CMK (cell line): Measurements from ENCODE around the gene ASTN2.

ENCODE experiments used
- DNase-seq: peaks from one replicate; pipeline ENCODE4 v3.0.0-alpha.2; 2010; ENCODE audit warnings: low read depth

The ASTN2 gene

DNA sequence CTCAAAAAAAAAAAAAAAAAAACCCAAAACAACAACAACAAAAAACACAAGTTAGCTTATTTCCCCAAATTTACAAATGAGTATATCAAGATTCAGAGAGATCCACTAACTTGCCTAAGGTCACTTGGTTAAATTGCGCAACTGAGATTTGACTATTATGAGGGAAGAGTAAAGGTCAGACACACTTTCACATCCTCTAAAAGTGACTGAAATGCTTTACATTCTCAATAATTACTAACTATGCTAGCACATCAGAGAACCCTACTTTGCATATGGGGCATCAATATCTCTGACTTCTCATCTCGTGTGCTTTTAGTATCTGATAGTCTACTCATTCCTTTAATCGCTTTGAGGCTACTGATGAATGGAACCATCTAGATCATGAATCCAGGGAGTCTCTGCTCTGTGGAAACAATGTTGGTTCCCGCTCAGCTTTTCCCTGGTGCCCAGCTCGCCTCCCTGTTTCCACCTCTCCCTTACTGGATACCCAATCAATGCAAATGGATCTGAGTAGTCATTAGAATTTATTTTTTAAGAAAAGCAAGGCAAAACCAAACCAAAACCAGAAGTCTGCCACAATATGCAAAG, 909.9 kb downstream of the ASTN2 start:
- no peak for DNase-seq

DNA sequence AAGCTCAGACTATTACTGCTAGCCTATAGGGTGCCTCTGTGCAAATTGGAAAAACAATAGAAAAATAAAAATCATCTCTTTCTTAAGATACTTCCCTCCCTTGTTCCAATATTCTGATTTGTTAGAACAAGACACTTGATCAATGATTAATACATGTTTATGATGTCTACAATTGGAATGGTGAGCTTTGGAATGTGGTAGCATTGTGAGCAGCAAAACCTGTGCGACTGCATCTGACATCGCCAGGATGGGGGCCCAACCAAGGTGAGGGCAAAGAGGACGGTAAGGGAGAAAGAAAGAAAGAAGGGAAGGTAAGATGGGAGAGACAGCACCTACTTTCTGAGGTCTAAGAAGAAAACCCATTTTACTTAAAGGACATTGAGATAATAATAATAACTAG, 910.8 kb downstream of the ASTN2 start:
- DNase-seq: no peak

DNA sequence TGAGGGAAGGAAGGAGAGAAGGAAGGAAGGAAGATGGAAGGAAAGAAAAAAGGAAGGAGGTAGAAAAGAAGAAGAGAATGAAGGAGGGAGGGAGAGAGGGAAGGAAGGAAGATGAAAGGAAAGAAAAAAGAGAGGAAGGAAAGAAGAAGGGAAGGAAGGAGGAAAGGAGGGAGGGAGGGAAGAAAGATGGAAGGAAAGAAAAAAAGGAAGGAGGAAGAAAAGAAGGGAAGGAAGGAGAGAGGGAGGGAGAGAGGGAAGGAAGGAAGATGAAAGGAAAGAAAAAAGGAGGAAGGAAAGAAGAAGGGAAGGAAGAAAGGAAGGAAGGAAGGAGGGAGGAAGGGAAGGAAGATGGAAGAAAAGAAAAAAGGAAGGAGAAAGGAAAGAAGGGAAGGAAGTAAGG, 912.1 kb downstream of the ASTN2 start:
- no peak for DNase-seq

DNA sequence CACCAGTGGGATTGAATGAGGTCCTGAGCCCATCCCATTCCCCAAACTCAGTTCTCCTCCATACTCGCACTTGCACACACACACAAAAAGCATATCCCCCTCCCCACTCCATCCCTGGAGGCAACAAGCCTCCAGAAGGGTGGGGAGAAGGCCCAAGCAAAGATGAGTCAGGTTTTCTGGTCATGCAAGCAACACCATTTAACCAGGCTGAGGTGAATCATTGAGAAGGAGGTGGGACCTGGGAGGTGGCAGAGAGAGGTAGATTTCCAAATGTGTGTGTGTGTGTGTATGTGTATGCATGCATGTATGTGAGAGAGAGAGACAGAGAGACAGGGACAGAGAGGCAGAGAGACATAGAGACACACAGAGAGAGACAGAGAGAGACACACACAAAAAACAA, 913.0 kb downstream of the ASTN2 start:
- DNase-seq: no peak

DNA sequence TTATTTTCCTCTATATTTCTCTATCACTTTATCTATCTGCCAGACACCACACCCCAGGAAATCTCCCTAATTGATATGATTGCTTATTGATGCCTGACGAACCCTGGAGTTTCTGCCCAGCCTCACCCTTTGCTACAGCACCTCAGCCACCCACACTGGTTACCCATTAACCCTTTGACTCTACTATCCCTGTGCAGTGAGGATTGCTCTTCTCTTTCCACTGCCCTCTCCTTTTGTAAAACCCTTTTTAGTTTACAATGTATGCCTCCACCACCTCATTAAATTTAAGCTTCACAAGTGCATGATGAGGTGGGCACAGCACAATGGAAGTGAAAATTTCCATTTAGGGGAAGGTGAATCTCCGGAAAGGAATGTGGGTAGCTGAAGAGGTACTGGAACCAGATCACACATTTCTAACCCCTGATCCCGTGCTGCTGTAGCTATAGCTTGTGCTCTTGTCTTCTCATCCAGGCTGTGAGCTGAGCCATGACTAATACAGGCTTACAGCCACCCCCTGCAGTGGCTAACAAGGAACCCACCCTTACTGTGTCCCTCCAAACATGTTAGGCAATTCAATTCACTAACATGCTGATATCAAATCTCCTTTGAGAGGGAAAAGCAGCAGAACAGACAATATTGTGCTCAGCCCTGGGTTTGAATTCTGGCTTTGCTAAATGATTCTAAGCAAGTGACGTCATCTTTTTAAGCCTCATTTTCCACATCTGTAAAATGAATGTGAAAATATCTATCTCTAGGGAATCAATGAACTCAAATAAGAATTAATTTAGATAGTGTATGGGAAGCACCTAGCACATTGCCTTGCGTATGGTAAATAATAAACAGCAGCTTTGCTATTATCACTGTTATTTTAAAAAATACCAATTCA, 914.6 kb downstream of the ASTN2 start:
- DNase-seq: no peak

DNA sequence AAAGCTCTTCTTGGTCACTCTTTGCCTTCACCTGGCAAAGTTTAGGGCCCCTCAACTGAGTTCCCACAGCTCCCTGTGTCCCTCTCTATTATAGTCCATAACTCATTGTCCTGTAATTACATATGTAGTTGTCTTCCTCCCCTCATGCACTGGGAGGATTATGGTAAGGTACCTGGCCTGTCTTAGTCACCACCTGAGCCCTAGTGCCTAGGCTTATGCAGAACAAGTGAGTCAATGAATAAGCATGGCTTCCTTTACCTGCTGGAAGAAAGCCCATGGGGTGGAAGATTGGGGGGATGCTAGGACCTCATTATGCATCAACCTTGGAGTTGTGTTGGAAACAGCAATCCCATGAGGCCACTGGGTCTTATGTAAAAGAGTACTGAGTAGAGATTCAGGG, 915.4 kb downstream of the ASTN2 start:
- no peak for DNase-seq

DNA sequence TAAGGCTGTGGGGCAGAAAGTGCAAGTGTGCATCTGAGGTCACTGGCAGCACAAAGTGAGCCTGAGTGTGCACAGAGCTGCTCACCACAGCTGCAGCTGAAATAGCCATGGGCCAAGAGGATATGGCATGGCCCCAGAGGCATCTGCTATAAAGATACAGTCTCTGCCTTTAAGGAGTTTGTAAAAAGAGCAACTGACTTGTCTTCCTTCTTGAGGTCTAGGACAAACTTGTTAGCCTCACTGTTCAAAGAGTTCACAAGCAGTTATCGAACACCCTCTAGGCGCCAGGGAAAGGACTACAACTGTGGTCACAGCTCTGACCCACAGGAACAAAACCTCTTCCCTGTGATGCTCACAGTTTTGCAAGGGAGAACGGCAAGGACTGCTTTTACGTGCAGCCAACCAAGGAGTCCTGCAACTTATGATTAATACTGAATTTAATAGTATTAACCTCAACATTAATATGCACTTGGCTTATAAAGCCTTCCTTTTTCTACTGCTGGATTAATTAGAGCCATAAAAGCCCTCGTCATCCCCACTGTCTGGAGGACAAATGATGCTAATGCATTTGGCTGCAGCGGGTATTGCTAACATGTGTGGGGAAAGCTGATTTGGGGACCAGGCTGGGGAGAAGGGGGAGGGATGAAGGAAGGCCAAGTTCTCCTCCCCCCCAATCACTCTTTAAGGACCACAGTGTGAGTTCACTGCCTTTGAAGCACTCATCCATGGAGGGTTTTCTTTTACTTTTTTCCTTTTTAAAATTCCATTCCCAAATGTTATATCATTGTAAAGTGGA, 917.6 kb downstream of the ASTN2 start:
- DNase-seq: no peak

DNA sequence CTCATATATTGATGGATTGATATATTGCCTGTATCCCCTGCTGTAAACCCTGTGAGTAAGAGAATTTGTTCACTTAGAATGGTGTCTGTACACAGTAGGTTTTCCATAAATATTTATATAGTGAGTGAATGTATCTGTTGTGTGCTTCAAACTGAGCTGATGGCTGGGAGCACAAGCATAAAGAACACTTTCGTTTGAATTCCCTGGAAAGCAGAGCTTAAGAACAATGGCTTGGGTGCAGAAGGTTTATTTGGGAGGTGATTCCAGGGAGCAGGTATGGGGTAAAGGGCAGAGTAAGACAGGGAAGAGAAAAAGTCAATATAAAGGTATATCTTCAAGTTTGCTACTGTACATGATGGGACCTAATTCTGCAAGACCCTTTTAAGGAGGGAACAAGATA, 918.7 kb downstream of the ASTN2 start:
- DNase-seq: no peak

DNA sequence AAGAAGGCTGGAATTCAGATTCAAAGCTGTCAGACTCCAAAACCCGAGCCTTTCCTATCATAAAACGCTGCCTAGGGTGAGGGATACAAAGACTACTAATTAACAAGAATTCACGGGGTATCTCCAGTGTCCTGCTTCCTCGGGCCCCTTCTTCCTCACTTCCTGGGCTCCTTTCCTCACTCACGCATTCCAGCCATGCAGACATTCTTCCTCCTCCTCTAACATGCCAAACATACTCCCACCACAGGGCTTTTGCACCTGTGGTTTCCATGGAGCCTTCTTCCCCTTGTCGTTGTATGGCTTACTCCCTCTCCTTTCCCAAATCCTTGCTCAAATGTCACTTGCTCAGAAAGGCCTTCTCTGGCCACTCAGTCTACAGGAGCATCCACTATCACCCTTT, 919.1 kb downstream of the ASTN2 start:
- DNase-seq: no peak

DNA sequence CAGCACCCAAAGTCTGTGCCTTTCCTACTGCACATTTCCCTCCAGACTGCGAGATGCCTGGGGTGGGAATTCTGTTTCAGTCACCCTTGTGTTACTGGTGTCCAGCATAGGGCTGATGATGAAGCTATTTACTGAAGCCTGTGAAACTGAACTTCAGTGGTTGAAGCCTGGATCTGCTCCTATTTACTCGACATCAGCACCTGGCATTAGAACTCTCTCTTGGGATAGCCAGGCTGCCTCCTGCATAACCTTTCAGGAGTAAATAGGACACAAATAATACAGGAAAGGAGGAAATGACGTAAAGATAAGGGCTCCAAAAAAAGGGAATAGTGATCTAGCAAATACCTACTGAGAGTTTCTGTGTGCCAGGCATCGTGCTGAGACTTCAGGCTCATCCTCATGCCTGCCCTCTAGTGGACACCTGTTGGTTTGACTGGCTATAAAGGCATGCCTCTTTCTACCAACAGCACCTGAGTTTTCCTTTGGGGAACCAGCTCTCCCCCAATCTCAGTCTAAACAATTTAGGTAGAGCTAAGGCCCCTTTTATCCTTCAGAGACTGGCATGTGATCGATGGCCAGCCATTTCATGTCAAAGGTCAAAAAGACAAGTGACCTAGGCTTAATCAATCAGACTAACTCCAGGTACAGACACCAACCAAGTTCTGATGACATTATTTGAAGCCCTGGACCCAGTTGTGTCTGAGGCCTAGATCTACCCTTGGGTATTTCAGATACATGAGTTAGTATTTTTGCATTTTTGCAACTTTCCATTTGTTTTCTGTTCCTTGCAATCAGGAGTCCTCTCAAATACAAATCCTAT, 919.8 kb downstream of the ASTN2 start:
- no peak for DNase-seq

DNA sequence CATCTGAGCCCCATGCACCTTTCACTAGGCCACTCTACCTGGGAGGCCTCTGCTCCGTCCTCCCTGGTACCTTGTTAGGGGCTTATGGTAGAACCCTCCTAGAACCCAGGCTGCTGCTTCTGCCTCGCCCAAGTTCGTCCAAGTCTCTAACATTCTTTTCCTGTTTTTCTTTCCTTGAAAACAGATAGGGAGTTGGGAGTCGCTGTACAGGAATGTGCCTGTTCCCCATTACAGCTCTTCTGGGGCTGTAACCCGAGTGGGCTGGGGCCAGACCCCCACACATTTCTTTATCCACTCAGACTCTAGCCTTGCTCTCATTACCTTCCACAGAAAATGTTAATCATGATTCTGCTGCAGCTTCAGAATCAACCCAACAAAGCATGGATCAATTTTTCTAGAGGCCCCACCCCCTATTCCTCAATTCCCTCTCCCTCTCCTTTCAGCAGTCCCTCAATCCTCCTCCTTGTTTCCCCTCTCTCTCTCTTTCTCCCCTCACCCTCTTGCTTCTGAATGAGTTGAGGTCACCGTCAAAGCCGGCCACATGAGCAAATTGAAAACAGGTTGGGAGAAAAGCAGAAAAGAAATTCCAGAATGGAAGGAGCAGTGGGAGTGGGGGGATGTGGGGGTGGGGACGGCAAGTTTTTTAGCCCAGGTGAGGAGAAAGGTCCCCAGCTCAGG, 921.5 kb downstream of the ASTN2 start:
- DNase-seq: no peak

DNA sequence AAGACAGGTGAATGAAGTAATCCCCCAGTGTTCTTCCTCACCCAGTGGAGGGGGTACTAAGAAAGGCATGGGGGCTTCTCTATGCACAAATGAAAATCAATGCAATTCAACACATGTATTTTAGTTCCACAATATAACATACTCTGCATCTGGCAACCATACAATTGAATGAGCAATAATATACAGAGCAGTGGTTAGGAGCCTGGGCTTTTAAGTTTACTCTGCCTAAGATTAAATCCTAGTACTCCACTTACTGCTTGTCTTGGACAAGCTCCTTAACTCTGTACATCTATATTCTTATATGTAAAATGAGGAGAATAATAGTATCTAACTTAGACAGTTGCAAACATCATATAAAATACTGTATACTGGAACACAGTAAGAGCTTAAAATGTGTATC, 923.2 kb downstream of the ASTN2 start:
- no peak for DNase-seq

DNA sequence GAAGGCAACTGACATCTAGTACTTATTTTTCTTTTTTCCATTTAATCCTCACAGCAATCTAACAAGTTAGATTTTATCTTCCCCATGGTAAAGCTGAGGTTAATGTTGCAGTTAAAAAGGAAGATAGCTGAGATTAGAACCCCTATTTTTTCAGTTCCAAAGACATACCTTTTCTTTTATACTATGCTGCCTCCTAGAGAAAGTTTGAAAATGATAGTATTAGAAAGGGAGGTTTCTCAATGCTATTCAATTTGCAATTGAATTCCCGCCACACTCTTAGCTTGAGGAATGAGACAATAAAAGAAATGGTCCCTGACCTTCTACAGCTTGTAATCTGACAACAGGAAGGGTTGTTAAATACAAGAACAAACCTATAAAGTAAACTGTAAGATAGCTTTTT, 923.6 kb downstream of the ASTN2 start:
- no peak for DNase-seq

DNA sequence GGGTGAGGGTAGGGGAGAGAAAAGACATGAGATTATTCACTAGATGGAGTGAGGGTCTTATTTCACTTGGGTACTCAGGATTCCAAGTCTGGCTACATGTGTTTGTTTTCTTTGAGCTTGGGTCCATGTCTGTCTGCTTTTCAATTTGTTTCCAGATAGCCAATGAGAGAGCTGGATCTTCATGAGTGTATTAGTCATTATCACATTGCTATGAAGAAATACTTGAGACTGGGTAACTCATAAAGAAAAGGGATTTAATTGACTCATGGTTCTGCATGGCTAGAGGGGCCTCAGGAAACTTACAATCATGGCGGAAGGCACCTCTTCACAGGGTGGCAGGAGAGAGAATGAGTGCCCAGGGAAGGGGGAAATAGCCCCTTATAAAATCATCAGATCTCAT, 924.5 kb downstream of the ASTN2 start:
- DNase-seq: no peak

DNA sequence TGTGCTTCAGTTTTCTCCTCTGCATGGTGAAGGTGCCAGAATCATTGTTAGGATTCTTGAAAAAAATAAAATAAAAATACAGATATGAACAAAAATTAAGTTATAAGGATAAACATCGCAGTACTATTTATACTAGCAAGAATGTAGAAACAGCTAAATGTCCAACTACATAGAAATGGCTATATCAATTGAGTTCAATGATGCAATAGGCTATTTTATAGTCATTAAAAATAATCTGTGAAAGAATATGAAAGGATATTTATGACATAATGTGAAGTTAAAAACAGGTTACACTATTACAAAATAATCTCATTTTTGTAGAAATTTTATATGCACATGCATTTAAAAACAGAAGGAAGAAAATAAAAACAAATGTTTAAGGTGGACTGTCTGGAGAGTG, 926.5 kb downstream of the ASTN2 start:
- DNase-seq: no peak

DNA sequence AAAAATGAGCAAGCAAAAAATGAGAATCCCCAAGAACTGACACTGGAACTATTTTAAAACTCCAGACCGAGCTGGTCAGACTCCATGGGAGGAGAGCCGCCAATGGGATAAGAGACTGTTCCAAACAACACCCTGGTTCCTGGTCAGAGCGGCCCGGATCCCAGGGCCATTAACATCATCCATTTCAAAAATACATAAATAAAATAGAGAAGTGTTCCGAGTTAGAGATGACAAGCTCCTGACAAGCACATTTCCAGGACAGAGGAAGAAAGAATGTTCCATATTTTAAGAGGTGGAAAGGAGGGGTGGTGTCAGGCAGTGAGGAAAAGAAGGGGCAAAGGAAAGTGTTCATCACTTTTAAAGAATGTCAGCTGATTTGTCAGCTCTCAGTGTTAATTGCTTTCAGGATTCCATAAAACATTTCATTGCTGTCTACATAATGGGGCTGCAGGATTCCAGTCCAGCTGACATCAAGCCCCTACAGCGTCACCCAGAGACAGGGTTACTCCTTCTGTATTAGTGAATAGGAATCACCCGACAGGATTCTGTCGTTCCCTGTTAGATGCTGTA, 930.3 kb downstream of the ASTN2 start:
- DNase-seq: no peak

DNA sequence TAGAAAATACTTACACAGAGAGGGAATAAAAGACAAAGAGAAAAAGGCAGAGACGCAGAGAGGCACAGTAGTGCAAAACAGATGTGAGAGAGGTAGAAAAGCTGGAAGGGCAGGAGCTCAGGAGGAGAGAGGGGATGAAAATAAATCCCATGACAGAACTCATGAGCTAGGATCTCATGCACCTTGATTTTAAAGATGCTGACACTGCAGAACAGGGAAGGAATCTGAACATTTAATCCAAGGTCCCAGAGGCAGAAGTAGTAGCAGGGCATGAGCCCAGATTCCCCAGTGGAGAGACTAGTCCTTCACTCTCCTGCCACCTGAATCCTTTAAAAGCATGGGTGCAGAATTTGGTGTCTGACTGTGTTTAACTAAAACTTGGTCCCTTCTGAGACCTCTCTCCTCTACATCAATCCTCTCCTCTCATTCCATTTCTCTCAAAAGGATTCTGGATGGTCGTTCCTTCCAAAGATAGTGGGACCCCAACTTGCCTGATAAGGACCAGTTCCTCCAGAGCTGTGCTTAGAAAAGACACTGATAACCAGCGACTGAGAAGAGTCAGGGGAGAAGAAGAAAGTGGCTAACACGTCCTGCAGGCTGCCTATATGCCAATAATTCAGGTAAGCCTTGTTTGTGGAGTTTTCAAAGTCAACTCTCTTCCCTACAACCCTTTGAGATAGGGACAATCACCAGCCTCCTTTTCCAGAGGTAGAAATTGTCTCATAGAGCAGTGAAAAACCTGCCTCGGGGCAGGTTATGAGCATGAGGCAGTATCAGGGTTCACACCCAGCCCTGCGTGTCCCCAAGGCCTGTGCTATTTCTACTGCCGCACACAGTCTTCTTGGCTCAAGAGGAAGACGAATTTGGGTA, 931.0 kb downstream of the ASTN2 start:
- DNase-seq: no peak

DNA sequence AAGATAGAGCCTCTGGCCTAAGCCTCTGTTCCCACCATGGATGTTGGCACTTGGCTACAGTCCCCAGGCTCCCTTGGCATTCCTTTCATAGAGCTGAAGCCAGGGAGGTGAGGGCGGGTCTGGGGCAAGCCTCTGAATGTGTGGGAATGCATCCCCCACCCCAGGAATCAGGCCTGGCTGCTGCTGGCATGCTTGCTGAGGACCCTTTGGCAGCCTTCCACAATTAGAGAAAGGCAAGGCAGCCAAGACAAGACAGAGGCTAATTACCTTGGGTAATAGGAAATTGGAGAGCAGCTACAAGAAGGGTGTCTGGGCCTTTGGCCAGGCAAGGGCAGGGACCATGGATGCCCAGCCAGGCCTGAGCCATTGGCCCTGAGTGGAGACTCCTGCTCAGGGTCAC, 932.1 kb downstream of the ASTN2 start:
- DNase-seq: no peak

DNA sequence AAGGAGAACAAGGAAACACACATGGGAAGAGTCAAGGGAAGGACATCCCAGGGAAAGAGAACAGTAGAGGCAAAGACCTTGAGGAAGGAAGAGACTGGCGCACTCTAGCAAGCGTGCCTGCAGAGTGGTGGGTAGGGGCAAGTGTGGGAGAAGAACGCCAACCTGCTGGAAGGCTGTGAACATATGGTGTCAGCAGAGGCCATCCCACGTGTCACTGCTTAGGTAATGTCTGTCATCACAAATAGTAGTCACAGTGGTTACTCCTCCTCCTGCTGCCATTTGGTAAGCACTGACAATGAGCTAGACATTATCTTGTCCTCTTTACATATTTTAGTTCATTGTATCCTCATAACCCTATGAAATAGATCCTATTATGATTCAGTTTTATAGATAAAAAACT, 934.2 kb downstream of the ASTN2 start:
- DNase-seq: no peak

DNA sequence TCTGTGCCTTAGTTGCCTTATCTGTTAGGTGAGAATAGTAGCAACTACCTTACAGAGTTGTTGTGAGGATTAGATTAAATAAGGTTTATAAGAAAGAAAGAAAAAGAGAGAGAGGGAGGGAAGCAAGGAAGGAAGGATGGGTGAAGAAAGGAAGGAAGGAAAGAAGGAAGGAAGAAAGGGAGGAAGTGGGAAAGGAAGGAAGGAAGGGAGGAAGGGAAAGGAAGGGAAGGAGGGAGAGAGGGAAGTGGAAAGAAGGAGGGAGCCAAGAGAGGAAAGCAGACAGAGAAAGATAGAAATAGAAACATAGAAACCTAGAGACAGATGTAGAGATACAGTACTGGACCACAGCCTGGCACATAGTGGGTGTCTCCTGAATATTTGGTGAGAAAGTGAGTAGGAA, 934.9 kb downstream of the ASTN2 start:
- DNase-seq: no peak
